ENCODE results near the gene RHOB.

The RHOB gene

DNA sequence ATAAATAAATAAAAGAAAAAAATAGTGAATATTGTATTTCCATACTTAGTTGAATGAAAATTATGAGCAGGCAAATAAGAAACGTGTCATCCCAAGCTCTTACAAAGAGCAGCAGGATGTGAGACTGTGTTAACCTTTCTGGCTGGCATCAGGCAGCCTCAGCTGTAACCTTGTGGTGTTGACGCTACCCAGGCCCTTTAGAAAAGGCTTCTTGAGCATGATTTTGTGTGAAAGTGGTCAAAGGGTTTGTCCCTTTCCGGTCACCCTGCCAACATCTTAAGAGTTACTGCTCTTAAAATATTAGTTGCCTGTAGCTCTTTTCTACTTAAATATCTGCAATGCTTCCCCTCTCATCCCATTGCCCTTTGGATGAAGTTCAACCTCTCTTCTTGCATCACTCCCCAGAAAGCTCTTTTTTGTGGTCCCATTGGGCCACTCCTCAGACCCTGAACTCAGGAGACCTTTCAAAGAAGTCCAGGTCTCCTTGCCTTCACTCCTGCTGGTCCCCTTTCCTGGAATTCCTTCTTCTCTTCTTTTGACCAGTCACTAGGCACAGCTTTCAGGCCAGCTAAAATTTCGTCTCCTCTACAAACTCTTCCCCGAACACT lies 35.0 kb downstream of the RHOB start:
- DNase-seq, result no peak
- no peak overlapping the region for H3K18ac ChIP-seq (ENCODE audit: low read length)
- no peaks in the 10 kb centered on the region for H3K9me3 ChIP-seq (ENCODE audit: insufficient read depth, low read depth, low read length)

DNA sequence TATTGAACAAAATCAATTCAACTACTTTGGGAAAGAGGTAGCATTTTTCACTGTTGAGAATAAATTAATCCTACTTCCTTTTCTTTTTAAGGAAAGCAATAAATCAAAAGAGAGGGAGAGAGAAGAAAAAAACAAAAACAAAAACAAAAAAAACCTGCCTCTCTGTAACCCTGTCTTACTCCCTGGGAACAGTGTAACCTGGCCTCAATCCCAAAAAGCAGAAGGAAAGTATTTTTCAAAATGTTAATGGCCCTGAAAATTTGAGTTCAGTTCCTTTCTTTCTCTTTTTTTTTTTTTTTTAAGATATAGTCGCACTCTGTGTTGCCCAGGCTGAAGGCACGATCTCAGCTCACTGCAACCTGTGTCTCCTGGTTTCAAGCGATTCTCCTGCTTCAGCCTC lies 35.9 kb downstream of the RHOB start:
- peaks cover 12 to 14% of the 10 kb centered on the region in 2 experiments for H3K4me1 ChIP-seq (ENCODE audit: control insufficient read depth in 1 of 2, insufficient read depth in 2 of 2, low read length in 2 of 2)
- H3K27ac ChIP-seq (ENCODE audit: low read depth, low read length), result no peak overlapping the region
- H2AFZ ChIP-seq (ENCODE audit: insufficient read depth, low read length, poor library complexity), result no peak overlapping the region
- no peak for DNase-seq
- no peak overlapping the region for H4K12ac ChIP-seq (ENCODE audit: low read depth, low read length)
- no peak overlapping the region for H3K4me2 ChIP-seq (ENCODE audit: low read length)
- H3K14ac ChIP-seq (ENCODE audit: low read length), result no peak overlapping the region
- H3K27me3 ChIP-seq (ENCODE audit: insufficient read depth, low read length), result no peaks in the 10 kb centered on the region
- H2BK120ac ChIP-seq (ENCODE audit: insufficient read depth, low read length, poor library complexity), result no peak overlapping the region
- no peak overlapping the region for H2AK5ac ChIP-seq (ENCODE audit: low read length)
- H3K79me1 ChIP-seq (ENCODE audit: low read length), result peaks cover 14% of the 10 kb centered on the region
- no peak overlapping the region for H3K4me3 ChIP-seq (ENCODE audit: low read depth, low read length)
- no peaks in the 10 kb centered on the region for H3K36me3 ChIP-seq (ENCODE audit: control insufficient read depth in 1 of 2, insufficient read depth in 2 of 2, low read length in 2 of 2)
- no peak overlapping the region for H4K91ac ChIP-seq (ENCODE audit: low read depth, low read length)
- H3K23ac ChIP-seq (ENCODE audit: low read length), result no peak overlapping the region
- H3K18ac ChIP-seq (ENCODE audit: low read length), result no peak overlapping the region
- H2BK12ac ChIP-seq (ENCODE audit: low read length), result no peak overlapping the region
- H4K8ac ChIP-seq (ENCODE audit: low read depth, low read length), result no peak overlapping the region
- no CpG with 5 or more reads among the region's 3 CpGs for WGBS (ENCODE audit: extremely low coverage, insufficient coverage, insufficient read length)
- H3K9ac ChIP-seq (ENCODE audit: low read length), result no peak overlapping the region
- H3K79me2 ChIP-seq (ENCODE audit: control insufficient read depth, insufficient read depth, low read length, poor library complexity), result no peaks in the 10 kb centered on the region
- H3K9me3 ChIP-seq (ENCODE audit: insufficient read depth, low read depth, low read length), result no peaks in the 10 kb centered on the region
- H2BK5ac ChIP-seq (ENCODE audit: low read depth, low read length, poor library complexity), result no peak overlapping the region
- no peak overlapping the region for H3K4ac ChIP-seq (ENCODE audit: low read depth, low read length)

More for the DNA sequence above, 35.0 kb downstream of the RHOB start:
- Histone ChIP-seq H3K79me1 (ENCODE audit: low read length) (peaks cover 8% of the 10 kb centered on the region), H2AFZ (ENCODE audit: insufficient read depth, low read length, poor library complexity) (no peak overlapping the region), H3K9ac (ENCODE audit: low read length) (no peak overlapping the region), H4K8ac (ENCODE audit: low read depth, low read length) (no peak overlapping the region), H3K4ac (ENCODE audit: low read depth, low read length) (no peak overlapping the region), H2BK5ac (ENCODE audit: low read depth, low read length, poor library complexity) (no peak overlapping the region), H2BK120ac (ENCODE audit: insufficient read depth, low read length, poor library complexity) (no peak overlapping the region), H4K91ac (ENCODE audit: low read depth, low read length) (peak overlapping the region; percentile 13), H3K4me1 (ENCODE audit: control insufficient read depth in 1 of 2, insufficient read depth in 2 of 2, low read length in 2 of 2) (peaks cover 6 to 8% of the 10 kb centered on the region in 2 experiments), H3K4me2 (ENCODE audit: low read length) (no peak overlapping the region), H2AK5ac (ENCODE audit: low read length) (no peak overlapping the region), H3K36me3 (ENCODE audit: control insufficient read depth in 1 of 2, insufficient read depth in 2 of 2, low read length in 2 of 2) (no peaks in the 10 kb centered on the region), H3K14ac (ENCODE audit: low read length) (no peak overlapping the region), H3K4me3 (ENCODE audit: low read depth, low read length) (no peak overlapping the region), H3K27me3 (ENCODE audit: insufficient read depth, low read length) (no peaks in the 10 kb centered on the region), H2BK12ac (ENCODE audit: low read length) (peak overlapping the region; percentile 53), H3K23ac (ENCODE audit: low read length) (no peak overlapping the region), H3K27ac (ENCODE audit: low read depth, low read length) (no peak overlapping the region), H3K79me2 (ENCODE audit: control insufficient read depth, insufficient read depth, low read length, poor library complexity) (no peaks in the 10 kb centered on the region), H4K12ac (ENCODE audit: low read depth, low read length) (no peak overlapping the region)
- WGBS (ENCODE audit: extremely low coverage, insufficient coverage, insufficient read length), result no CpG with 5 or more reads among the region's 5 CpGs

DNA sequence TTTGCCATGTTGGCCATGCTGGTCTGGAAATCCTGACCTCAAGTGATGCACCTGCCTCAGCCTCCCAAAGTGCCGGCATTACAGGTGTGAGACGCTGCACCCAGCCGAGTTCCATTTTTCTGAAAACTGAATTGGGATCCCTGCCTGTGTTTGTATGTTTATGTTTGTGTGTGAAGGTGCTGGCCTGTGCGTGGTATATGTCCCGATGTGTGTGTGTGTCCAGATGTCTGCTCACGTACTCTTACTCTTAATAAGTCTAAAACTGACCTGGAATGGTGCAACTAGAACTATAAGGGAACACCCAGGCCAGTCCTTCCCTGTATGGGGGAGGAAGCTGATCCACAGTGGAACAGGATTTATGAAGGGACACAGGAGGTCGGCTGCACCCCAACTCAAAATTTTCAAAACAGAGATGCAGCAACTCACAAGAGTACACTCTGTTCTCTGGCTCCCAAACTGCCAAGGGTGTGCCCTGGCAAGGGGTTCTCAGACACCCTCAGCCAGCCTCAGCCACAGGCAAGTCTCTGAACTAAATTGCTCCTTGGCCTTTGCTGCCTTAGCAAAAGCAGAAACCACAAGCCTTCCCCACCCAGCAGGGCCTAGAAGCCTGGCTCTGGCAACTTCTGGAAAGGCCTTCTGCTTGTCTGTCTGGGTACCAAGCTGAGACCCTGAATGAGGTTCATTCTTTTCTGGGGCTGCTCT lies 36.5 kb downstream of the RHOB start:
- no peak overlapping the region for H3K27ac ChIP-seq (ENCODE audit: low read depth, low read length)
- no peak overlapping the region for H3K4ac ChIP-seq (ENCODE audit: low read depth, low read length)
- no peak overlapping the region for H2BK5ac ChIP-seq (ENCODE audit: low read depth, low read length, poor library complexity)
- H3K23ac ChIP-seq (ENCODE audit: low read length), result no peak overlapping the region
- WGBS (ENCODE audit: extremely low coverage, insufficient coverage, insufficient read length), result no CpG with 5 or more reads among the region's 7 CpGs
- H4K91ac ChIP-seq (ENCODE audit: low read depth, low read length), result no peak overlapping the region
- H4K12ac ChIP-seq (ENCODE audit: low read depth, low read length), result no peak overlapping the region
- H2AK5ac ChIP-seq (ENCODE audit: low read length), result peak overlapping the region; percentile 37
- peak overlapping the region; percentile 23 for H2BK120ac ChIP-seq (ENCODE audit: insufficient read depth, low read length, poor library complexity)
- H2AFZ ChIP-seq (ENCODE audit: insufficient read depth, low read length, poor library complexity), result no peak overlapping the region
- H3K14ac ChIP-seq (ENCODE audit: low read length), result no peak overlapping the region
- peaks cover 20% of the 10 kb centered on the region for H3K79me1 ChIP-seq (ENCODE audit: low read length)
- no peaks in the 10 kb centered on the region for H3K27me3 ChIP-seq (ENCODE audit: insufficient read depth, low read length)
- no peak overlapping the region for H4K8ac ChIP-seq (ENCODE audit: low read depth, low read length)
- no peak for DNase-seq
- H3K9ac ChIP-seq (ENCODE audit: low read length), result no peak overlapping the region
- H3K9me3 ChIP-seq (ENCODE audit: insufficient read depth, low read depth, low read length), result no peaks in the 10 kb centered on the region
- no peak overlapping the region for H3K4me2 ChIP-seq (ENCODE audit: low read length)
- H2BK12ac ChIP-seq (ENCODE audit: low read length), result peak overlapping the region; percentile 6
- H3K4me1 ChIP-seq (ENCODE audit: control insufficient read depth in 1 of 2, insufficient read depth in 2 of 2, low read length in 2 of 2), result peaks cover 17 to 20% of the 10 kb centered on the region in 2 experiments
- H3K18ac ChIP-seq (ENCODE audit: low read length), result no peak overlapping the region
- H3K79me2 ChIP-seq (ENCODE audit: control insufficient read depth, insufficient read depth, low read length, poor library complexity), result peaks cover 1% of the 10 kb centered on the region
- H3K4me3 ChIP-seq (ENCODE audit: low read depth, low read length), result no peak overlapping the region
- H3K36me3 ChIP-seq (ENCODE audit: control insufficient read depth in 1 of 2, insufficient read depth in 2 of 2, low read length in 2 of 2), result no peaks in the 10 kb centered on the region

DNA sequence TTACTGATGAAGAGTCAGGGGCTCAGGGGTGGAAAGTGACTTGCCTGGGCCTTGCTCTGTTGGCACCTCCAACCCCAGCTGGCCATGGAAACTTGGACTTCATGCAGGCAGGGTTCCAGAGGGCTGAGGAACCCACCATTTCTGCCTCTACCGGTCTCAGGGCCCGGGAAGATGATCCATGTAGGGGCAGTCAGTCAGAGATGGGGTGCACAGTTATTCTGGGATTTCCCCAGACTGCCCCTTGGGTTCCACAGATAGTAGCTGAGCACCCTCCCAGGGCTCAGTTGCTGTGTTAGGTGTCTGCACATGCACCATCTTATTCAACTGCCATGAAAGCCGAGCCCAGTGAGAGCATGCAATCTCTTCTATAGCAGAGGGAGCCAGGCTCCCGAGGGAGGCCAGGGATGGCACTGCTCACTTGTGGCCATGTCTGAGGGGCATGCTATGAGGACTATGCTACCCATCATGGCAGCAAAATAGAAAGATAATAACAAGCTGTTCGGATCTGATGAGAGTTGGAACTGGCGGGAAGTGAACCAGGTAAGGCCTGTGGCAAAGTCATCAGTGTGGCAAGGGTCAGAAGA lies 37.3 kb downstream of the RHOB start:
- Histone ChIP-seq H3K79me1 (ENCODE audit: low read length) (peaks cover 27% of the 10 kb centered on the region), H3K79me2 (ENCODE audit: control insufficient read depth, insufficient read depth, low read length, poor library complexity) (peaks cover 2% of the 10 kb centered on the region), H2BK12ac (ENCODE audit: low read length) (peak overlapping the region; percentile 38), H3K27me3 (ENCODE audit: insufficient read depth, low read length) (no peaks in the 10 kb centered on the region), H4K91ac (ENCODE audit: low read depth, low read length) (peak overlapping the region; percentile 12), H2AFZ (ENCODE audit: insufficient read depth, low read length, poor library complexity) (no peak overlapping the region), H3K4me1 (ENCODE audit: control insufficient read depth in 1 of 2, insufficient read depth in 2 of 2, low read length in 2 of 2) (peaks cover 25 to 27% of the 10 kb centered on the region in 2 experiments), H3K4me2 (ENCODE audit: low read length) (no peak overlapping the region), H3K18ac (ENCODE audit: low read length) (no peak overlapping the region), H3K14ac (ENCODE audit: low read length) (no peak overlapping the region), H2BK120ac (ENCODE audit: insufficient read depth, low read length, poor library complexity) (no peak overlapping the region), H3K27ac (ENCODE audit: low read depth, low read length) (no peak overlapping the region), H2AK5ac (ENCODE audit: low read length) (peak overlapping the region; percentile 50), H2BK5ac (ENCODE audit: low read depth, low read length, poor library complexity) (no peak overlapping the region), H3K4me3 (ENCODE audit: low read depth, low read length) (no peak overlapping the region), H4K8ac (ENCODE audit: low read depth, low read length) (no peak overlapping the region), H3K4ac (ENCODE audit: low read depth, low read length) (no peak overlapping the region), H3K9me3 (ENCODE audit: insufficient read depth, low read depth, low read length) (no peaks in the 10 kb centered on the region), H4K12ac (ENCODE audit: low read depth, low read length) (no peak overlapping the region), H3K9ac (ENCODE audit: low read length) (no peak overlapping the region), H3K23ac (ENCODE audit: low read length) (no peak overlapping the region), H3K36me3 (ENCODE audit: control insufficient read depth in 1 of 2, insufficient read depth in 2 of 2, low read length in 2 of 2) (no peaks in the 10 kb centered on the region)
- no peak for DNase-seq
- no CpG with 5 or more reads among the region's 6 CpGs for WGBS (ENCODE audit: extremely low coverage, insufficient coverage, insufficient read length)

Data from trophoblast cell (in vitro differentiated cells and primary cell).